ENCODE results near the gene NEDD9.

GRCh38 chr6:11255610-11256009 is 23.1 kb upstream of the NEDD9 start:
- TF ChIP-seq ATF3 (IDR thresholded peaks at IDR 0.05) (no peak), CTCF (IDR thresholded peaks at IDR 0.05; ENCODE audit: low read depth, low read length, missing input control) (no peak), TAF1 (conservative IDR thresholded peaks at IDR 0.05) (no peak), HNF4G (IDR thresholded peaks at IDR 0.05) (no peak), YY1 (IDR thresholded peaks at IDR 0.05) (no peak), SP1 (IDR thresholded peaks at IDR 0.05) (no peak), NR2F2 (IDR thresholded peaks at IDR 0.05) (no peak)

Measured in liver (tissue), 3 donors.